Thymus (tissue), 11 donors: Measurements from ENCODE around the gene INTS1. TPM values are rescaled to one million over a fixed set of nuclear protein-coding genes. Genes with fewer than 3 reads are reported as not detected.
"Not testable (repeated sequence)": the region's sequence is repeated elsewhere in the genome, so short reads cannot be mapped to it uniquely, and the experiment has no call there.

Experiments
- DNase-seq, 9 donors: peaks; one replicate each; pipeline ENCODE4 v3.0.0-alpha.2; 2013; ENCODE audit warnings: low spot score in 9 of 9, low read depth in 6 of 9, missing footprints in 1 of 9
- H3K27ac ChIP-seq, 2 donors: one replicate each; pipeline ENCODE4 v1.5.1; 2013; ENCODE audit warnings: control low read depth in 1 of 2, low read depth in 1 of 2, low read length in 1 of 2, mild to moderate bottlenecking in 1 of 2, moderate library complexity in 1 of 2
- H3K27me3 ChIP-seq, 2 donors: one replicate each; pipeline ENCODE4 v1.5.1; 2013; ENCODE audit warnings: low read length in 1 of 2; ENCODE audit not compliant: control insufficient read depth in 2 of 2, insufficient read depth in 1 of 2
- H3K36me3 ChIP-seq, 2 donors: one replicate each; pipeline ENCODE4 v1.5.1; 2013; ENCODE audit warnings: low read length in 1 of 2, mild to moderate bottlenecking in 1 of 2, moderate library complexity in 1 of 2; ENCODE audit not compliant: control insufficient read depth in 2 of 2, insufficient read depth in 2 of 2
- H3K4me1 ChIP-seq, 2 donors: one replicate each; pipeline ENCODE4 v1.5.1; 2013; ENCODE audit warnings: low read length in 2 of 2; ENCODE audit not compliant: control insufficient read depth in 2 of 2, insufficient read depth in 2 of 2
- H3K4me3 ChIP-seq, 2 donors: one replicate each; pipeline ENCODE4 v1.5.1; 2013; ENCODE audit warnings: low read length in 2 of 2, control low read depth in 1 of 2, mild to moderate bottlenecking in 1 of 2
- H3K9me3 ChIP-seq, 2 donors: one replicate each; pipeline ENCODE4 v1.5.1; 2013; ENCODE audit warnings: low read length in 1 of 2, mild to moderate bottlenecking in 1 of 2; ENCODE audit not compliant: control insufficient read depth in 2 of 2, insufficient read depth in 1 of 2
- WGBS: extraction: QIAGEN DNeasy Blood & Tissue Kit; methylation state at CpG from one replicate; pipeline ENCODE4 v1.1.7; 2013; 5-methylcytosine and 5-hydroxymethylcytosine counted together
- polyA plus RNA-seq: library from polyadenylated mRNA; stranded (reverse); fragments of 200-250 nt; gene quantifications from one replicate; pipeline ENCODE4 v1.2.3, GENCODE V29; 2013
- total RNA-seq: library from RNA; stranded (reverse); fragments of 120-200 nt; gene quantifications from one replicate; pipeline ENCODE4 v1.2.4, GENCODE V29; 2013
- donor health status: healthy.

INTS1 gene
- total and polyA plus RNA-seq, 2 donors, result 19.6 to 287 TPM

- peak overlapping the region in 1 of 2 donors; percentile 12 for H3K27ac ChIP-seq
- no peaks in the 10 kb centered on the region for H3K36me3 ChIP-seq
- no peak overlapping the region for H3K4me3 ChIP-seq
- peaks cover 0 to 12% of the 10 kb centered on the region in 2 donors for H3K4me1 ChIP-seq
- H3K27me3 ChIP-seq, result no peaks in the 10 kb centered on the region
- H3K9me3 ChIP-seq, result no peaks in the 10 kb centered on the region
- DNase-seq, result no peak
- 91% methylated on average over 18 of the region's 18 CpGs for WGBS
Measured at GRCh38 chr7:1450431-1450830, 53.8 kb downstream of the INTS1 start.

- Histone ChIP-seq H3K9me3 (no peaks in the 10 kb centered on the region), H3K27ac (peak overlapping the region in 1 of 2 donors; percentile 12), H3K4me1 (peaks cover 0 to 8% of the 10 kb centered on the region in 2 donors), H3K27me3 (no peaks in the 10 kb centered on the region), H3K36me3 (no peaks in the 10 kb centered on the region), H3K4me3 (no peak overlapping the region)
- 90% methylated on average over 11 of the region's 11 CpGs for WGBS
- DNase-seq, result no peak
Measured at GRCh38 chr7:1449951-1450350, 54.2 kb downstream of the INTS1 start.

- 83% methylated on average over 13 of the region's 13 CpGs for WGBS
- Histone ChIP-seq H3K27ac (no peak overlapping the region), H3K9me3 (no peaks in the 10 kb centered on the region), H3K4me3 (no peak overlapping the region), H3K36me3 (no peaks in the 10 kb centered on the region), H3K4me1 (peaks cover 0 to 7% of the 10 kb centered on the region in 2 donors), H3K27me3 (no peaks in the 10 kb centered on the region)
- DNase-seq, result no peak
Measured at GRCh38 chr7:1449501-1449900, 54.7 kb downstream of the INTS1 start.

GRCh38 chr7:1448958-1449357 is 55.2 kb downstream of the INTS1 start:
- H3K4me1 ChIP-seq, result peaks cover 0 to 7% of the 10 kb centered on the region in 2 donors
- H3K36me3 ChIP-seq, result no peaks in the 10 kb centered on the region
- 97% methylated on average over 14 of the region's 14 CpGs for WGBS
- no peaks in the 10 kb centered on the region for H3K27me3 ChIP-seq
- DNase-seq, result no peak
- no peaks in the 10 kb centered on the region for H3K9me3 ChIP-seq
- H3K27ac ChIP-seq, result no peak overlapping the region
- no peak overlapping the region for H3K4me3 ChIP-seq

- WGBS, result 95% methylated on average over 15 of the region's 15 CpGs
Measured at GRCh38 chr7:1447551-1448244, 56.5 kb downstream of the INTS1 start.

GRCh38 chr7:1447112-1447511 is 57.1 kb downstream of the INTS1 start:
- Histone ChIP-seq H3K4me3 (no peak overlapping the region), H3K36me3 (no peaks in the 10 kb centered on the region), H3K27ac (peak overlapping the region; percentile 18 to 80), H3K27me3 (no peaks in the 10 kb centered on the region), H3K4me1 (peaks cover 0 to 7% of the 10 kb centered on the region in 2 donors), H3K9me3 (no peaks in the 10 kb centered on the region)
- no peak for DNase-seq
- 98% methylated on average over 11 of the region's 11 CpGs for WGBS

More at GRCh38 chr7:1447551-1448244, 56.5 kb downstream of the INTS1 start:
- H3K27me3 ChIP-seq, result no peaks in the 10 kb centered on the region
- H3K4me1 ChIP-seq, result peaks cover 0 to 7% of the 10 kb centered on the region in 2 donors
- no peak for DNase-seq
- no peaks in the 10 kb centered on the region for H3K9me3 ChIP-seq
- no peaks in the 10 kb centered on the region for H3K36me3 ChIP-seq
- no peak overlapping the region for H3K4me3 ChIP-seq
- H3K27ac ChIP-seq, result peak overlapping the region; percentile 77 to 80

- peaks cover 0 to 4% of the 10 kb centered on the region in 2 donors for H3K4me1 ChIP-seq
- H3K27ac ChIP-seq, result peak overlapping the region in 1 of 2 donors; percentile 80
- WGBS, result 89% methylated on average over 17 of the region's 17 CpGs
- no peak for DNase-seq
- no peaks in the 10 kb centered on the region for H3K36me3 ChIP-seq
- H3K4me3 ChIP-seq, result no peak overlapping the region
- H3K9me3 ChIP-seq, result no peaks in the 10 kb centered on the region
- H3K27me3 ChIP-seq, result no peaks in the 10 kb centered on the region
Measured at GRCh38 chr7:1446620-1447032, 57.6 kb downstream of the INTS1 start.

GRCh38 chr7:1446026-1446425 is 58.2 kb downstream of the INTS1 start:
- H3K4me3 ChIP-seq, H3K9me3 ChIP-seq, H3K27ac ChIP-seq, H3K36me3 ChIP-seq, DNase-seq, H3K27me3 ChIP-seq, H3K4me1 ChIP-seq: not testable (repeated sequence)
- WGBS, result 89% methylated on average over 4 of the region's 5 CpGs

GRCh38 chr7:1445341-1445740 is 58.8 kb downstream of the INTS1 start:
- H3K4me1 ChIP-seq, result peaks cover 0 to 2% of the 10 kb centered on the region in 2 donors
- DNase-seq, result no peak
- H3K36me3 ChIP-seq, result no peaks in the 10 kb centered on the region
- H3K27ac ChIP-seq, result no peak overlapping the region
- H3K4me3 ChIP-seq, result no peak overlapping the region
- H3K27me3 ChIP-seq, result no peaks in the 10 kb centered on the region
- H3K9me3 ChIP-seq, result no peaks in the 10 kb centered on the region
- 97% methylated on average over 21 of the region's 21 CpGs for WGBS
